SKM-1 (cell line): Measurements from ENCODE around the gene CELA2B.
"Not testable (repeated sequence)": the region's sequence is repeated elsewhere in the genome, so short reads cannot be mapped to it uniquely, and the experiment has no call there.

Experiments
- DNase-seq: peaks from one replicate; lab custom pipeline; 2025; ENCODE audit not compliant: unreplicated experiment; lab: John Stamatoyannopoulos, UW

The CELA2B gene

DNA sequence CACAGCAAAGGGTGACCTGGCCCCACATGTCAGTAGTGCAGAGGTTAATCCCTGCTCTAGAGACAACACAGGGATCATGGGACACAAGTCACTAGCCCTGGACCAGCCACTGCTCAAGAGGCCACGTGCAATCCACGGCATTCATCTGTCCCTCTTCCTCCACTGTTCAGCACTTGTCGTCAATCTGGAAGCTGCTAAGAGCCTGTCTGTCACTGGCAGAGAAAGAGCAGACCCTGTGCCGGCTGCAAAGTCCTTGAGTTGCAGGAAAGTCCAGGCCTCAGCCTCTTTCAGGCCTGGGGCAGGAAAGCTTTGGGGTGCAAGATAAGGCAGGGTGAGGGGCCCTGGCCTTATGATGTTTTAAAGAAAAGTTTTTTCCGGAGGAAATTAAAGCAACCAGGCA is 16.7 kb downstream of the CELA2B start:
- DNase-seq: no peak

DNA sequence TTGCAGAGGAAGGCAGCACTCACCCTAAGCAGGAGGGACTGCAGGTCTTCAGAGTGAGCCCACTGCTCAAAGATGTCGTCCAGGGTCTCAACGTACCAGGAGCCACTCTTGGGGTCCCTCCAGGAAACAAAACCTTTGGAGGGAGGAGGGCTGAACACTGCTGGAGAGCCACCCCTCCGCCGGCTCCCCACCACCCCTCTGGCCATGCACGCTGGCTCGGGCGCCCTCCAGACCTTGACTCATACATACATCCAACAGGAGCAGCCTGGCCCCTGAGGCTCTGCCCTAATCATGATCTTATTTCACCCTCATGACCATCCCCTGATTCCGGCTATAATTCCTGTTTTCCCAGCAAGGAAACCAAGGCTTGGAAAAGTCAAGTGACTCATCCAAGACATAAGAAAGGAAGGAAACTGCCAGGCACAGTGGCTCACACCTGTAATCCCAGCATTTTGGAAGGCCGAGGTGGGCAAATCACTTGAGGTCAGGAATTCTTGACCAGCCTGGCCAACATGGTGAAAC is 18.0 kb downstream of the CELA2B start:
- DNase-seq: no peak

DNA sequence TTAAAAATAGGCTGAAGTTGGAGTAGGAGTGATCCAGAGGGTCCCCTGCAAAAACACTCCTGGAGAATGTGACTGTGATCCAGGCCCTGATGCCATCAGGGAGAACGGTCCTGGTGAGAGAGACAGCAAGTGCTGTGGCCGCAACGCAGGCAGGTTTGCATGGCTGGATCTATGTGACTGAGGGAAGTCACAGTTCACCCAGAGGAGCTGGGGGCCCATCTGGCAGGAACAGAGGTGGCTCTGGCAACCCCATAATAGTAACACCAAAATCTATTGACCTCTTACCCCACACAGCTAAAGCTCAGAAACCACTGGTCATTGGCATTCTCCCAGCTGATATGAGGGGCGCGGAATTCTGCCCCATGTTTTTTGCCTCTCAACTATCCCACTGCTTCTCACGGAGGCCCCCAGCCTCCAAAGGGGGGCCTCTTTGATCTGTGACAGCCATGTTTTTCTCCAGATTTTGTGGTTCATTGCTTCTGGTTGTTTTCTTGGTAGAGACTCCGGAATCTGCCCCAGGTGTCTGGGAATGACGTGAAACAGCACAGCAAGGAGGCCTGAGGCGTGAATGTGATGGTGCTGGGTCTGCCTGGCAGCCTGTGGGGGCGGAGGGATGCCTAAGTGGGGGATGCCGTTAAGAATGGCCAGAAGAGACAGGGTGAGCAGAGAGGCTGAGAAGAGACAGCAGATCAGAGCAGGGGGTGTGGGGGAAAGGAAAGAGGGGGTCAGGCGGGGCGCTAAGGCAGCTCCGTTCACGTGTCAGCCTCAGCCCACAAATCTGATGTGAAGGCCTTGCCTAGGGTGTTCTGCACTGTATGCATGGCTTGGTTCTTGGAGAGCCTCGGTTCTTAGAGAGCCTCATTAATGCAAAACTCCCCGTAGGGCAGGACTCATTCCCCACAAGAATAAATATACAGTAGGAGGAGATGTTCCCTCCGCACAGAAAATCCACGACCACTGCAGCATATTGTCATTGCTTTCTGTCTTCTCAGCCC is 24.6 kb downstream of the CELA2B start:
- DNase-seq: no peak

DNA sequence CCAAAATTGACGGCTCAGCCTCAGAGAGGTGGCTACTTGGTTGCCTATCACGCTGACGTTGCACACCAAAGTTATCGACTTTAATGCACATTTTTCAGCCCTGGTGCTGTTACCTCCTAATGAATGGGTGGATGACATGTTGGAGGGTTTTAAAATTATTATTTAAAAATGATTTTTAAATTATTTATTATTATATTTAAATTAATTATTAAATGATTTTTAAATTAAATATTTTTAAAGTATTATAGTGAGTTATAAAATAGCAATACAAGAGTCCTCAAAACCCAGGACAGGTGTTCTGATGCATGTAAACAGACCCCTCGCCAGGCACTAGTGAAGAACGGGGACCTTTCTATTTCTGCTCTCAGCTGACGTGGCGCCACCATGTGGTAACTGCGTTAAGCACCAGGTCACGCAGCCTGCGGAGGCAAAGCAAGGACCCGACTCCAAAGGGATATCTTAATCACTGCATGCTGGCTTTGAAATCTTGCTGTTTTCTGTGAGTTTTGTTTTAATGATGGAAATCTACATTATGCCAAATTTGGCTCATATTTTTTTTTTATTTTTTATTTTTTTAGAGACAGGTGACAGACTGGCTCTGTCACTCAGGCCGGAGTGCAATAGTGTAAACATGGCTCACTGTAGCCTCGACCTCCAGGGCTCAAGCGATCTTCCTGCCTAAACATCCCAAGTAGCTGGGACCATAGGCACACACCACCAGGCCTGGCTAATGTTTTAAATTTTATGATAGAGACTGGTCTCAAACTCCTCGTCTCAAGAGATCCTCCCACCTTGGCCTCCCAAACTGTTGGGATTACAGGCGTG is 25.5 kb downstream of the CELA2B start:
- DNase-seq: peak; percentile 51

DNA sequence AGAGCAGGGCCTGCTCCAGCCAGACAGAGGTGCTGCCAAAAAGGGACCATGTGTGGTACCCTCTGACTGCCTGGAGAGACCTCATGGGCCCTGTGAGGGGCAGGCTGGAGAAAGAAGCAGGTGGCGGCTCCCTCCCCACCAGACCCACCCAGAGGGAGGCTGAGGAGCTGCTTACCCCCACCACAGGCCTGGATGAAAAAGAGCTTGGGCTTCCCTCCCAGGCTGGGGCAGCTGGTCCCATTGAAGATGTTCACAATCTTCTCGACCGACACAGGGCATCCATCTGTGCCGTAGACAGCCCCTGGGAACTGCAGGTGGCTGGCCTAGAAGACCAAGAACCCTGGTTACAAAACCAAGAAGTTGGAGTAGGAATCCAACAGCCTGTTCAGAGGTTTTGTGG is 28.5 kb downstream of the CELA2B start:
- no peak for DNase-seq

DNA sequence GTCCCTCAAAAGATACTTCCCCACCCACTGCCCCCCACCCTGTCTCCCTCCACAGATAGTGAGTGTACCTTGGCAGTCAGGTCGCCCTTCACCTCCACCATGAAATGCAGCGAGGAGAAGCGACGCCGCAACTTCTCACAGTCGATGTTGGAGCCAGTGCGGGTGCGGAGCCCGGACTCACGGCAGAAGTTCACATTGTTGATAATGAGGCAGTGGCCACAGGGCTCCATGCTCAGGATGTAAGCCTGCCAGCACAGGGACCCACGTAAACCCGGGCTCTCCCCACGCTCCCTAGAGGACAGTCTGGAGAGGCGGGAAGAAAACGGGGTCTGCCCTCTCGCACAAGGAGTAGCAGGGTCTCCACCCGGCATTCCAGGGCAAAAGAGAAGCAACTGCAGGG is 30.9 kb downstream of the CELA2B start:
- no peak for DNase-seq

DNA sequence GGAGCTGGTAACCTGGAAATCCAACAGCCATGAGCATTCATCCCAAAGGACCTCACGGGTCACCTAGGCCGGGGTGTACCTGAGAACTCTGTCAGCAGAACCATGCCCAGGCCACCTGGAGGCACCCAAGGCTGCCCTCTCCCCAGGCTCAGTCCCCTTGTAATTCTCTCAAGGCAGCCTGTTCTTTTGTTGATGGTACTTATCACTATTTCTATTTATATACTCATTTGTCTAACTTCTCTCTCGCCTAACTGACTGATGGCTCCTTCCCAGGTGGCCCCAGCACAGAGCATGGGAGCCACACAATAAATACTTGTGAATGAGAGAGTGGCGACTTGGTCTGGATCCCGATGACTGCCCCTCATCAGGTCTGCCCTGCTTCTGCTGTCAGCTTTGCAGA is 31.4 kb downstream of the CELA2B start:
- DNase-seq: no peak

DNA sequence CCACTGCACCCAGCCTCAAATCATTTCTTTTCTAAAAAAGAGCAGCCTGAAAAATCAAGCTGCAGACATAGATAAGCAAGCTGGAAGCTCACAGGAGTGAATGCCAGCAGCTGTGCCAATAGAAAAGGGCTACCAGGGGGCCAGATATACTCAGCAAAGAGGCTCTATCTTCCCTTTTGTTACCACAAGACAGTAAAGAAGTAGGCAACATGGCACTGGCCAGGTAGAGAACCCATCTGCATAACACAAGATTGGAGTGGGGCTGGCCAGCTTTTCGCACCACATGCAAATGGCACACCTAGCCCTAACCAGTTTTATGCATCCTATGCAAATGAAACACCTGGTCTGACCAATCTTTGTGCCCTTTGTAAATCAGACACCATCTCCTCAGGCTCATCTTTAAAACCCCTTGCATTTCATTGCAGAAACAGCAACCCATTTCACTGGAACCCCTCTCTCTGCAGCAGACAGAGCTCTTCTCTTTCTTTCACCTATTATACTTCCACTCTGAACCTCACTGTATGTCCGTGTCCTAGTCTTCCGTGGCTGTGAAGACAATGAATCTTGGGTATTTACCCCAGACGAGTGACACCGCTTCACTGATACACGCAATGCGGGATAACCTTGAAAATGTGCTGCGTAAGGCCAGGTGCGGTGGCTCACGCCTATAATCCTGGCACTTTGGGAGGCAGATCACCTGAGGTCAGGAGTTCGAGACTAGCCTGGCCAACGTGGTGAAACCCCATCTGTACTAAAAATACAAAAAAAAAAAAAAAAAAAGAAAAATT is 33.0 kb downstream of the CELA2B start:
- DNase-seq: no peak

DNA sequence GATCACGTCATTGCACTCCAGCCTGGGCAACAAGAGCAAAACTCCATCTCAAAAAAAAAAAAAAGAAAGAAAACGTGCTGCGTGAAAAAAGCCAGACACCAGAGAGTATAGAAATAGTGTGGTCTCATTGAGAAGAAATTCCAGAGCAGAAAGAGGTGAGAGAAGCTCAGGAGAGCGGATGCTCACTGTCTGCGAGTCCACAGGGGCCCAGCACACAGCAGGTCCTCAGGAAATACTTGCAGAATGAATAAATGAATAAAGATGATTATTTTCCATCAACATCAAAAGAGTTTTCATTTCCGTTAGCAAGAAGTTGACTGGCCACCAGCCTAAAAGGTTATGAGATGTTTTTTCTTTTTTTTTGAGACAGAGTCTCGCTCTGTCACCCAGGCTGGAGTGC is 33.7 kb downstream of the CELA2B start:
- DNase-seq: no peak

DNA sequence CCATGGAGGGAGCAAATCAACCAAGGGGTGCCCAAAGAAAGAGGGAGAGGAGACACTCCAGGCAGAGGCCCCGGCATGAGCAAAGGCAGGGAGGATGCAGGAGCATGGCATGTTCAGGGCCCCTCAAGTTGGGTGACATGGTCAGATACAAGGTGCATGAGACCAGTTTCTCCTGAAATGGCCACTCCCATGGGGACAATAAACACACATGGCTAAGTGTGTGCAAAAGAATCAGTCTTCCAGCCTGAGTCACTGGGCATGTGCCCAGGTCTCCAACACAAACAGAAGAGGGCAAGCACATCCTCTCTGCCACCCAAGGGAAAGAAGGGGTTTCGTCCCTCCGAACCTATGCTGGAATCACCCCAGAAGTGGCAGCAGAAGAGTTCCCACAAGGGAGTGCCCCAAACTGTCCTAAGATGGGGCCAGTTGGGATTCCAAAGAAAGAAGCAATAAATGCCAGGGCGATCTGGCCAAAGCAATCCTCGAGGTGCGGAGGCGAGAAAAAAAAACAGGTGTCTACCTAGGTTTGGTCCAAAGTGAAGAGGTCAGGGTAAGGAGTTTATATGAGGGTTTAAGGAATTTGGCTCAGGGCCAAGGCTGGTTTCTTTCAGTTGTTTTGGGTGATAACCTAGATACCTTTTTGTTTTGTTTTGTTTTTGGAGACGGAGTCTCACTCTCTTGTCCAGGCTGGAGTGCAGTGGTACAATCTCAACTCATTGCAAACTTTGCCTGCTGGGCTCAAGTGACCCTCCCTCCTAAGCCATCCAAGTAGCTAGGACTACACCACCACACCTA is 34.9 kb downstream of the CELA2B start:
- DNase-seq: no peak

DNA sequence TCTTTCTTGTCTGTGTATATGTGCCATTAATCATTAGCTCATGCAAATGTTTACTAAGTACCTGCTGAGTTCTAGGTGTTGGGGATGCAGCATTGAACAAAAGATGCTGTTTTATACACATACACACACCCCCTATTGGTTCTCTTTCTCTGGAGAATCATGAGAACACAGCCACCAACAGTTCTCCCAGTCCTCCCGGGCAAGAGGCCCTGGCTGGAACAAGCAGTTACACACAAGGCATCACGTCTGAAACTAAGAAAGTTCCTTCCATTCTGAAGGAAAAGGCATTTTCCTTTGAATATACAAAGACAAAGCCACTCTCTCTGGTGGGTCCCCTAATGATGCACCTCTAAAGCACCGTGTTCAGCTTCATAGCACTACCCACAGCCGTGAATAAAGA is 37.3 kb downstream of the CELA2B start:
- DNase-seq: no peak

DNA sequence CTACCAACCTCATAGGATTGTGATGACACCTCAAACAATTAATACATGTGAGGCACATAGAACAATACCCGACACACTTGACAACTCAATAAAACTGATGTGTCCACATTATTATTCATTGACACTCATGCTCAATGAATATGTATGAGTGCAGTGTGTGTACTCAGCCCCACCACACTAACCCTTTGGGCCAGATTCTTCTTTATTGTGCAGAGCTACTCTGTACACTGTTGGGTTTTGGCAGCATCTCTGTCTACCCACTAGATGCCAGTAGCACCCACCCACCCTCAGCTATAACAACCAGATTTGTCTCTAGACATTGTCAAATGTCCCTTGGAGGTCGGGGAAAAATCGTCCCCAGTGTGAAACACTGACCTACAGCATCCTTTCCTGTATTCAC is 38.0 kb downstream of the CELA2B start:
- DNase-seq: no peak

DNA sequence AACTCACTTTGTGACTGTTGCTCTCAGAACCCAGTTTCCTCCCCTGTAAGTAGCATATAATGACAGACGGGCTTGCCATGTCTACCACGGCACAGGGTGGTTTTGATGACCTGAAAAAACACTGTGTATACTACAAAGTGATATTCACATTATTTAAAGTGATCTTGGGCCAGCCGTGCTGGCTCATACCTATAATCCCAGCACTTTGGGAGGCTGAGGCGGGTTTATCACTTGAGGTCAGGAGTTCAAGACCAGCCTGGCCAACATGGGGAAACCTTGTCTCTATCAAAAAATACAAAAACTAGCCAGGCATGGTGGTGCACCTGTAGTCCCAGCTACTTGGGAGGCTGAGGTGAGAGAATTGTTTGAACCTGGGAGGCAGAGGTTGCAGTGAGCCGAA is 38.7 kb downstream of the CELA2B start:
- not testable (repeated sequence) for DNase-seq

DNA sequence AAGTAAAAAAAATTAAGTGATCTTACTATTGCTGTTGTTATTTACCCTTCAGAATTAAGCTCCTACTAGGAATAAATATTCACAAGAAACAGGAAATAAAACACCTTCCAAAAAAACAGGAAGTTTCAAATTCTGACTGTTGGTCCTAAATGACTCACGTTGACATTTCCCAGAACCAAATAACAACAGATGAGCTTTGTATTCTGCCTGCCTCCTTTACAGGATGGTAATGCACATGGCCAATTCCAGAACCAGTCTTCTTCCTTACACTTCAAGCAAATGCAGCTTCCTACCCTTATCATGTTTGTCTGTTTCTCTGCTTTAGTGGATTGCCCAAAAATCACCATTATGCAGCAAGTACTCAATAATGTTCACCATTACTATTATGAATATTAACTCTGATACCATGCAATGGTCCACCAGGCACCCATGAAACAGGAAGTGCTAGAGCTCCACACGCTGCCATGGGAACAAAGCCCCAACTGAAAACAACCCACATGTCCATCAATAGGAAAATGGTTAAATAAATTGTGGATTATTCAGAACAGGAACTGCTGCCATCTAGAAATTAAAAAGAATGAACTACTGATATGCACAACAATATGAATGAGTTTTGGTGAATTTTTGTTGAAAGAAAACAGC is 39.2 kb downstream of the CELA2B start:
- no peak for DNase-seq

DNA sequence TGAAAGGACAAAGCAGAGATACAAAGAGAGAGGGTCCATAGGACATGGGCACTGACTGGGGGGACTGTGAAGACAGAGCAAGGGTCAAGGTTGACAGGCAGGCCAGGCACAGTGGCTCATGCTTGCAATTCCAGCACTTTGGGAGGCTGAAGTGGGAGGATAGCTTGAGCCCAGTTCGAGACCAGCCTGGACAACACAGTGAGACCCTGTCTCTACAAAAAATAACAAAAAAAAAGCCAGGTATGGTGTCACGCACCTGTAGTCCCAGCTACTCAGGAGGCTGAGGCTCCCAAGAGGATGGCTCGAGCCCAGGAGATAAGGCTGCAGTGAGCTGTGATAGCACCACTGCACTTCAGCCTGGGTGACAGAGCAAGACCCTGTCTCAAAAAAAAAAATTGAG is 43.7 kb downstream of the CELA2B start:
- DNase-seq: no peak

DNA sequence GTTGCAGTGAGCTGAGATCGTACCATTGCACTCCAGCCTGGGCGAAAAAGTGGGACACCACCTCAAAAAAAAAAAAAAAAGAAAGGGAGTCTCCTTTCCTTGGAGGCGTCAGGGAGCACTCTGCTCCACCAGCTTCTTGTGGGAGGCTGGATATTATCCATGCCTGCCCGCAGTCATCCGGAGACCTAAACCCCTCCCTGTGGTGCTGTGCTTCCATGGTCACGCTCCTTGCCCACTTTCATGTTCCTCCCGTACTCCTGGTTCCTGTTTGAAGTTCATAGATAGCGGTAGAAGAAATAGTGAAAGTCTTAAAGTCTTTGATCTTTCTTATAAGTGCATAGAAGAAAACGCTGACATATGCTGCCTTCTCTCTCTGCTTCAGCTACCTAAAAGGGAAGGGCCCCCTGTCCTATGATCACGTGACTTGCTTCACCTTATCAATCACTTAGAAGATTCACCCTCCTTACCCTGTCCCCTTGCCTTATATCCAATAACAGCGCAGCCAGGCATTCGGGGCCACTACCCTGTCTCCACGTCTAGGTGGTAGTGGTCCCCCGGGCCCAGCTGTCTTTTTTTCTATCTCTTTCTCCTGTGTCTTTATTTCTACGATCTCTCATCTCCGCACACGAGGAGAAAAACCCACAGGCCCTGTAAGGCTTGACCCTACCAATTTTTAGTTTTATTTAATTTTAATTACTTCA is 45.5 kb downstream of the CELA2B start:
- not testable (repeated sequence) for DNase-seq

DNA sequence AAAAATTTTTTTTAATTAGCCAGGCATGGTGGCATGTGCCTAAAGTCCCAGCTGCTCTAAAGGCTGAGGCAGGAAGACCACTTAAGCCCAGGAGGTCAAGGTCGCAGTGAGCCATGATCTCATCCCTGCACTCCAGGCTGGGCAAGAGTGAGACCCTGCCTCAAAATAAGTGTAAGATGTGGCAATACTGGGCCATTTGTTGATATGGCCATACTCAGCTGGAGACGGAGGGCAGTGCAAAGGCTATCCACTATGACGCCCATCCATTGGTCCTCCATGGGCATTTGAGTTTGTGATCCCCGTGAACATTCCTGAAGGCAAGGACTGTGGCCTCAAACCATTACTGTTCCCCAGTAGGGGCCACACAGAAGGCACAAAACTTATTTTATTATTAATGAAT is 46.6 kb downstream of the CELA2B start:
- DNase-seq: no peak

DNA sequence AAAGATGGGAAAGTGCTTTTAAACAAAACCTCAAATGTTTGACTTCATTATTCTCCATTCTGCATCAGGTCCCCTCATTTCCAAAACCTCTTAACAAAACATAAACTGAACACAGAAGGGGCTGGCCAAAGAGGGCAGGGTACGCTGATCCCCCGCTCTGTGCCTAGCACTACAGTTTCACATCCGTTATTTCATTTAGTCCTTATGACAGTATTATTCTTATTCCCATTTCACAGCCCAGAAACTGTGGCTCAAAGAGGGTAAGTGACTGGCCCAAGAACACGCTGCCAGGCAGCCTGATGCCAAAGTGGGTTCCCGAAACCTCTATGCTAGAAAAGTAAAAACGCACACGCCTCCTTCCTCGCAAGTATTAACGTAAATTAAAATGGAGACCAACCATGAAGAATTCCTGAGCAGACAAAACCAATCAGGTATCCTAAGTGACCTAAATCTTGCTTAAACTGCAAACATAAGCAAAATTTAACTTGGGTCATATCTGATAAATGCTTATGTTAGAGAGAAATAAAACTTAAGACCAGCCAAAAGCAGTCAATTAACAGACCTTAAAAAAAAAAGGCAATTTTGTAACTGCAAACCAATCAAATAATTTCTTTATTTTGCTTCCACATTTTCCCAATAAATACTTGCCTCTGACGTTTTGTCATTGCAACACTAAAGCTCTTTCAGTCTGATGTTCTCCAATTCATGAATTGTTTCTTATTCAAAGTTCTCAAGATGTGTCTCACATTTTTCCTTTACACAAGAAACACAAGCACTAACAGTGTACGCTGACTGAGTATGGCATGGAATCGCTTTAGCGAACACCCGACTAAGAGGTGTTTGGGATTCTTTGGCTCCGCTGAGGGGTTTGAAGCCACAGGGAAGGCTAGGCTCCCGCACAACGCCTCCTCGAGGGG is 47.5 kb downstream of the CELA2B start:
- no peak for DNase-seq
